ENCODE data around the gene BATF2.

DNA sequence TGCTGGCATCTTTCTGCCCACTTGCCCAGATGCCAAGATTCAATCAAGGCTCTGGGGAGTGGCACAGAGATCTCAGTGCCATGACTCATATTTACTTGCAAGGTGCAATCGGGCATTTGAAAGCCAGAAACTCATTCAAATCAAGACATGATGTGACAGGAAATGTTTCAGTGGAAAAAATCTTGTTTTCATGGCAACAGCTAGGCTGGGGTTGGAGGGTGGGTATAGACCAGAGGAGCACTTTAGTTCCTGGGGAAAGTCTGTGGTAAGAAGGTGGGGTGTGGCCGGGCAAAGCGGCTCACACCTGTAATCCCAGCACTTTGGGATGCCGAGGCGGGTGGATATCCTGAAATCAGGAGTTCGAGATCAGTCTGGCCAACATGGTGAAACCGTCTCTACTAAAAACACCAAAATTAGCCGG is 26.0 kb downstream of the BATF2 start:
- TF ChIP-seq POLR2AphosphoS5 (IDR thresholded peaks at IDR 0.05), result no peak
- TF ChIP-seq POLR2A (IDR thresholded peaks at IDR 0.05), result no peak
